Right cardiac atrium (tissue), 5 donors: ENCODE measurements around the gene AATK. TPM values are rescaled to one million over a fixed set of nuclear protein-coding genes. Genes with fewer than 3 reads are reported as not detected.
"Not testable (repeated sequence)": the region's sequence is repeated elsewhere in the genome, so short reads cannot be mapped to it uniquely, and the experiment has no call there.

Experiments
- ATAC-seq, 2 donors: fragments of 200-7000 bp; cut with Tn5 transposase; one replicate each; pipeline versions ENCODE4 v1.8.0 to v1.9.1; 2020; ENCODE audit warnings: moderate library complexity in 2 of 2, mild to moderate bottlenecking in 1 of 2
- DNase-seq, 3 donors: peaks; one replicate each; pipeline ENCODE4 v3.0.0-alpha.2; 2020
- H3K27ac ChIP-seq: one replicate; pipeline ENCODE4 v1.5.1; 2013; ENCODE audit warnings: mild to moderate bottlenecking, low read length, control low read depth, moderate library complexity
- H3K27me3 ChIP-seq: one replicate; pipeline ENCODE4 v1.6.1; 2013; ENCODE audit not compliant: control insufficient read depth, insufficient read depth
- H3K4me1 ChIP-seq: one replicate; pipeline ENCODE4 v1.6.1; 2013; ENCODE audit warnings: low read length; ENCODE audit not compliant: control insufficient read depth, insufficient read depth
- H3K4me3 ChIP-seq: one replicate; pipeline ENCODE4 v1.5.1; 2013; ENCODE audit warnings: low read length, control low read depth
- H3K9me3 ChIP-seq: one replicate; pipeline ENCODE4 v1.6.1; 2013; ENCODE audit warnings: low read length; ENCODE audit not compliant: control insufficient read depth
- WGBS: extraction: QIAGEN DNeasy Blood & Tissue Kit; methylation state at CpG from one replicate; pipeline ENCODE4 v1.1.7; 2013; 5-methylcytosine and 5-hydroxymethylcytosine counted together
- intact Hi-C, 4 donors: fragments of 100-400 bp; cut with DNase I; formaldehyde crosslinking; loops; one replicate each; pipeline versions ENCODE4 v1.11.0 to v1.14.0; 2022 to 2023
- polyA plus RNA-seq: library from polyadenylated mRNA; stranded (reverse); fragments of 200-250 nt; gene quantifications from one replicate; pipeline ENCODE4 v1.2.3, GENCODE V29; 2013
- total RNA-seq, 4 donors: library from RNA; stranded (reverse); fragmentation: NEBNext Ultra II Directional; extraction: Animal tissue kit (Norgen Biotek cat#: 25700); gene quantifications; one replicate each; pipeline ENCODE4 v1.2.1, GENCODE V29; 2021
- donor health status: healthy with polysubstance abuse.
- donor health status: DM: no; HTN: yes; CAD: no.
- donor health status: DM: no; HTN: no; CAD: no.
- donor health status: DM: no; HTN: yes; CAD: no; lungs with severe emphysema.
- donor health status: DM: yes; HTN: yes; CAD: no.

The AATK gene
- total and polyA plus RNA-seq, 5 donors, result 8.6 to 15.4 (median 12.4) TPM

- Histone ChIP-seq H3K4me1 (no peaks in the 10 kb centered on the region), H3K27me3 (no peaks in the 10 kb centered on the region), H3K27ac (no peak overlapping the region), H3K9me3 (no peaks in the 10 kb centered on the region), H3K4me3 (no peak overlapping the region)
- peak in 1 of 3 donors; percentile 1 for DNase-seq
- 80% methylated on average over 8 of the region's 8 CpGs for WGBS
- intact Hi-C loops, result no loop called here
- ATAC-seq, result no peak
Measured at GRCh38 chr17:81152288-81152828, 13.7 kb downstream of the AATK start.

GRCh38 chr17:81151278-81151677 lies 14.7 kb downstream of the AATK start:
- DNase-seq, result peak in 2 of 3 donors; percentile 35 to 36
- intact Hi-C loops, result no loop called here

GRCh38 chr17:81150377-81151077 lies 15.5 kb downstream of the AATK start:
- 64% methylated on average over 14 of the region's 14 CpGs for WGBS
- peak; percentile 28 to 54 for ATAC-seq
- Histone ChIP-seq H3K4me3 (no peak overlapping the region), H3K4me1 (no peaks in the 10 kb centered on the region), H3K27ac (no peak overlapping the region), H3K27me3 (no peaks in the 10 kb centered on the region), H3K9me3 (no peaks in the 10 kb centered on the region)
- peak; percentile 53 to 78 (median 76) for DNase-seq
- intact Hi-C loops, result no loop called here

More at GRCh38 chr17:81151278-81151677, 14.7 kb downstream of the AATK start:
- H3K4me3 ChIP-seq, result no peak overlapping the region
- WGBS, result 77% methylated on average over 13 of the region's 13 CpGs
- H3K4me1 ChIP-seq, result no peaks in the 10 kb centered on the region
- no peak for ATAC-seq
- no peaks in the 10 kb centered on the region for H3K9me3 ChIP-seq
- H3K27ac ChIP-seq, result no peak overlapping the region
- H3K27me3 ChIP-seq, result no peaks in the 10 kb centered on the region

DNA sequence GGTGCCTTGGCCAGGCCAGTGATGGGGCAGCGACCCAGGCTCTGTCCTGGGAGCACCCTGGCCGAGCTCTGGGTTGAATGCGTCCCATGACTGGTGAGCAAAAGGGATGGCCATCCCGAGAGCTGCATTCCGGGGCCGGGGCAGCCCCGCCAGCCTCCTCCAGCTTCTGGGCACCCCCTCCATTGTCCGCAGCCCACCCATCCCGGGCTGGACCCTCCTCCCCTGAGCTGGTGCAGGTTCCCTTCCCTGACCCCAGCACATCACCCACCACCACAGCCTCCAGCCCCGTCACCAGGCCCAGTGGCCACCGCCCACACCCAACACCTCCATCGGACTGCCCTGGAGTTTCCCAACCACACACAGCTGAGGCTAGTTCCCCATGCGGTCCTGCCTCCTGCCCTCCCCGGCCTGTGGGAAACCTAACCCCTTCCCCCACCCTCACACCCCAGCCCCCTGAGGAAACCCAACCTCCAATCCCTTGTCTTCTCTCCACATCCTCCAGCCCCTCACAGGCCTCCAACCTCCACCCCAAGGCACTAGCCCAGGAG lies 17.0 kb downstream of the AATK start:
- WGBS, result 70% methylated on average over 14 of the region's 14 CpGs
- DNase-seq, result peak in 1 of 3 donors; percentile 55
- peak; percentile 30 to 34 for ATAC-seq

GRCh38 chr17:81148571-81148970 lies 17.4 kb downstream of the AATK start:
- DNase-seq, result peak in 1 of 3 donors; percentile 45
- intact Hi-C loops, result loop anchor here in 2 of 4 donors (5.0 to 10.0 kb wide), 2 partner anchors 49 to 96 kb away; no protein-coding TSS in a partner anchor
- Histone ChIP-seq H3K4me1 (no peaks in the 10 kb centered on the region), H3K4me3 (no peak overlapping the region), H3K9me3 (no peaks in the 10 kb centered on the region), H3K27me3 (no peaks in the 10 kb centered on the region), H3K27ac (no peak overlapping the region)
- no peak for ATAC-seq
- WGBS, result 93% methylated on average over 15 of the region's 15 CpGs

More for the DNA sequence above, 17.0 kb downstream of the AATK start:
- Histone ChIP-seq H3K4me3 (no peak overlapping the region), H3K9me3 (no peaks in the 10 kb centered on the region), H3K4me1 (no peaks in the 10 kb centered on the region), H3K27ac (no peak overlapping the region), H3K27me3 (no peaks in the 10 kb centered on the region)
- intact Hi-C loops, result loop anchor here in 2 of 4 donors (5.0 to 10.0 kb wide), 2 partner anchors 48 to 96 kb away; no protein-coding TSS in a partner anchor

GRCh38 chr17:81147701-81148100 lies 18.3 kb downstream of the AATK start:
- no peak overlapping the region for H3K4me3 ChIP-seq
- H3K9me3 ChIP-seq, result no peaks in the 10 kb centered on the region
- DNase-seq (no peak), ATAC-seq (no peak)
- no peak overlapping the region for H3K27ac ChIP-seq
- H3K27me3 ChIP-seq, result no peaks in the 10 kb centered on the region
- intact Hi-C loops, result loop anchor here in 2 of 4 donors (5.0 to 10.0 kb wide), 2 partner anchors 50 to 97 kb away; no protein-coding TSS in a partner anchor
- H3K4me1 ChIP-seq, result no peaks in the 10 kb centered on the region
- WGBS, result 76% methylated on average over 10 of the region's 10 CpGs

DNA sequence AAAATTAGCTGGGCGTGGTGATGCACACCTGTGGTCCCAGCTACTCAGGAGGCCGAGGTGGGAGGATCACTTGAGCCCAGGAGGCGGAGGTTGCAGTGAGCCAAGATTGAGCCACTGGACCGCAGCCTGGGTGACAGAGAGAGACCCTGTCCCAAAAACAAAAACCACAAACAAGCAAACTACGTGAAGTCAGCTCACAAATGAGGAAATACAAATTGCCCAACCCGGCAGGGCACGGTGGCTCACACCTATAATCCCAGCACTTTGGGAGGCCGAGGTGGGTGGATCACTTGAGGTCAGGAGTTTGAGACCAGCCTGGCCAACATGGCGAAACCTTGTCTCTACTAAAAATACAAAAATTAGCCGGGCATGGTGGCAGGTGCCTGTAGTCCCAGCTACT lies 19.8 kb downstream of the AATK start:
- not testable (repeated sequence) for H3K4me1 ChIP-seq, H3K9me3 ChIP-seq, ATAC-seq, H3K27me3 ChIP-seq, DNase-seq, H3K4me3 ChIP-seq, H3K27ac ChIP-seq
- intact Hi-C loops, result loop anchor here in 2 of 4 donors (5.0 to 10.0 kb wide), 2 partner anchors 51 to 99 kb away; no protein-coding TSS in a partner anchor
- WGBS, result 81% methylated on average over 10 of the region's 10 CpGs

DNA sequence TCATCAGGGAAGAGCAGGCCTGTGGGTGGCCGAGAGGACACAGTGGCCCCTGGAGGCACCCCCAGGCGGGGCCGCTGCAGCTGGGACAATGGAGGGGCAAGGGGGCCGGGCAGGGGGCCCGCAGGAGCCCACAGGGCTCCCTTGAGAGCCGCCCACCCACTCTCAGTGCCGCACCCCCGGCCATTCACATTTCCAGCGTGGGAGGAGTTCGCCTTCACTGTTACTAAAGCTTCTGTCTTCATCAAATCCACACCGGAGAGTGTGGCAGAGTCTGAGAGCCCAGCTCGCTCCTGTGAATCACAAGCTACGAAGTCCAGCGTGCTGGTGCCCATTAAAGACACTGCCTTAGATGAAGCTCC lies 21.6 kb downstream of the AATK start:
- ATAC-seq (no peak), DNase-seq (no peak)
- Histone ChIP-seq H3K4me1 (no peaks in the 10 kb centered on the region), H3K27me3 (no peaks in the 10 kb centered on the region), H3K9me3 (no peaks in the 10 kb centered on the region), H3K4me3 (no peak overlapping the region), H3K27ac (no peak overlapping the region)
- intact Hi-C loops, result loop anchor here (5.0 to 10.0 kb wide), 2 partner anchors 98 to 100 kb away; no protein-coding TSS in a partner anchor
- WGBS, result 81% methylated on average over 14 of the region's 14 CpGs

DNA sequence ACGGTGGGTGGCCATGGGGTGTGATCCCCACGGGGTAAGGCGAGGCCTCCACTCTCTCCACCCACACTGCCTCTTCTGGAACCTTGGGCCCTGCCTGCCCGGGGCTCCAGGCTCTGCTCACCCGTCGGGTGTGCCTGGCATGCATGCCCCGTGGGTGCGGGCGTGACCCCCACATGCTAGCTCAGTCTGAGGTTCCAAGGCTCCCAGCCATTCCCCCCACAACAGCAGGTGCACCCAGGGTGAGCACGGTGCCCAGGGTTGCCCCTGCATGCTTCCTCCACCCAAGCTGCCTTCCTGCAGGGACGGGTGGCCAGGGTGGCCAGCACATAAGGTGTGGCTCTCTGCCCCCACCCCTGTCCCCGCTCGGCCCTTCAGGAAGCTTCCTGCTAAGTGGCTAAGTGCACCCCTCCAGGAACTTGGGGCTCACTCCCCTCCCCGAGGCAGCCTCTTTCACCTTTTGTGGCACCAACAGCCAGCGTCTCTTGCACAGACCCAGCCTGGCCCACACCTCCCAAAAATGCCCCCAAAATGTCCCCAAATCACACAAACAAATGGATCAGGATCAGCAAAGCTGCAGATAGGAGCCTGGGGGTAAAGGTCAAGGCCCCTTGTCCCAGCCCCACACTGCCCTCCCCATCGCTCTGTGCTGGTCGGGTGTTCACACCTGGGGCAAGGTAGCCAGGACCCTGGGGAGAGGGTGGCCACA lies 22.2 kb downstream of the AATK start:
- no peak overlapping the region for H3K27ac ChIP-seq
- intact Hi-C loops, result loop anchor here (2.0 to 10.0 kb wide), 3 partner anchors 57 to 101 kb away; no protein-coding TSS in a partner anchor
- no peaks in the 10 kb centered on the region for H3K9me3 ChIP-seq
- H3K27me3 ChIP-seq, result no peaks in the 10 kb centered on the region
- ATAC-seq, result no peak
- H3K4me1 ChIP-seq, result no peaks in the 10 kb centered on the region
- no peak overlapping the region for H3K4me3 ChIP-seq
- DNase-seq, result no peak
- WGBS, result 91% methylated on average over 17 of the region's 17 CpGs

DNA sequence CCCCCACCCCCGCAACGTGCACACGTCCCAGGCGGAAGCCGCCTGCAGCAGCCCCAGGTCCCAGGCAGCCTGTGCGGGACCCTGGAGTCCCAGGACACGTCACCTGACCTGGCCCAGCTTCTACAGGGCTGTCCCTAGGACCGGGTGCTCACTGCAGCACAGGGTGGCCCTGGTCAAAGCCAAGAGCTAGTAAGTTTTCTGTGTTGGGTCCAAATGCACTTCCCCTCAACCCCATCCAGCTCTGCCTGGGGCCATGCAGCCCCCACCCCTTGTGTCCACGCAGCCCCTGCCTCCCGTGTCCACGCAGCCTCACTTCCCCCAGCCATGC lies 22.9 kb downstream of the AATK start:
- ATAC-seq, result peak in 1 of 2 donors; percentile 9
- Histone ChIP-seq H3K27me3 (no peaks in the 10 kb centered on the region), H3K4me3 (no peak overlapping the region), H3K9me3 (no peaks in the 10 kb centered on the region), H3K4me1 (no peaks in the 10 kb centered on the region), H3K27ac (no peak overlapping the region)
- intact Hi-C loops, result loop anchor here (2.0 to 10.0 kb wide), 3 partner anchors 58 to 102 kb away; no protein-coding TSS in a partner anchor
- 76% methylated on average over 11 of the region's 11 CpGs for WGBS
- DNase-seq, result no peak
